ENCODE measurements around the gene KCNJ14.

GRCh38 chr19:48513289-48514122 lies 58.1 kb downstream of the KCNJ14 start:
- TF ChIP-seq, protein P1, sequence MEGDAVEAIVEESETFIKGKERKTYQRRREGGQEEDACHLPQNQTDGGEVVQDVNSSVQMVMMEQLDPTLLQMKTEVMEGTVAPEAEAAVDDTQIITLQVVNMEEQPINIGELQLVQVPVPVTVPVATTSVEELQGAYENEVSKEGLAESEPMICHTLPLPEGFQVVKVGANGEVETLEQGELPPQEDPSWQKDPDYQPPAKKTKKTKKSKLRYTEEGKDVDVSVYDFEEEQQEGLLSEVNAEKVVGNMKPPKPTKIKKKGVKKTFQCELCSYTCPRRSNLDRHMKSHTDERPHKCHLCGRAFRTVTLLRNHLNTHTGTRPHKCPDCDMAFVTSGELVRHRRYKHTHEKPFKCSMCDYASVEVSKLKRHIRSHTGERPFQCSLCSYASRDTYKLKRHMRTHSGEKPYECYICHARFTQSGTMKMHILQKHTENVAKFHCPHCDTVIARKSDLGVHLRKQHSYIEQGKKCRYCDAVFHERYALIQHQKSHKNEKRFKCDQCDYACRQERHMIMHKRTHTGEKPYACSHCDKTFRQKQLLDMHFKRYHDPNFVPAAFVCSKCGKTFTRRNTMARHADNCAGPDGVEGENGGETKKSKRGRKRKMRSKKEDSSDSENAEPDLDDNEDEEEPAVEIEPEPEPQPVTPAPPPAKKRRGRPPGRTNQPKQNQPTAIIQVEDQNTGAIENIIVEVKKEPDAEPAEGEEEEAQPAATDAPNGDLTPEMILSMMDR (IDR thresholded peaks at IDR 0.05), result no peak
- TF ChIP-seq EZH2phosphoT487 (IDR thresholded peaks at IDR 0.05; ENCODE audit: borderline replicate concordance, low read depth), result no peak
- TF ChIP-seq RFX5 (IDR thresholded peaks at IDR 0.05; ENCODE audit: low read length), result no peak
- TF ChIP-seq SMC3 (IDR thresholded peaks at IDR 0.05; ENCODE audit: low read depth, low read length), result no peak
- no peak for TF ChIP-seq EP300 (IDR thresholded peaks at IDR 0.05; ENCODE audit: borderline replicate concordance in 1 of 2, low read depth in 1 of 2, low read length in 1 of 2)
- no peak; the same call in none of the 2 replicates for TF ChIP-seq POLR2AphosphoS5 (IDR thresholded peaks at IDR 0.05; ENCODE audit: low read depth, low read length)
- TF ChIP-seq TCF12 (IDR thresholded peaks at IDR 0.05), result no peak
- no peak for TF ChIP-seq REST (IDR thresholded peaks at IDR 0.05; ENCODE audit: low read depth, low read length)
- TF ChIP-seq SIN3A (IDR thresholded peaks at IDR 0.05; ENCODE audit: borderline replicate concordance, low read depth, low read length), result no peak
- TF ChIP-seq JUND (IDR thresholded peaks at IDR 0.05), result no peak
- no peak for TF ChIP-seq FOXM1 (IDR thresholded peaks at IDR 0.05; ENCODE audit: low read depth)
- TF ChIP-seq, protein P2, sequence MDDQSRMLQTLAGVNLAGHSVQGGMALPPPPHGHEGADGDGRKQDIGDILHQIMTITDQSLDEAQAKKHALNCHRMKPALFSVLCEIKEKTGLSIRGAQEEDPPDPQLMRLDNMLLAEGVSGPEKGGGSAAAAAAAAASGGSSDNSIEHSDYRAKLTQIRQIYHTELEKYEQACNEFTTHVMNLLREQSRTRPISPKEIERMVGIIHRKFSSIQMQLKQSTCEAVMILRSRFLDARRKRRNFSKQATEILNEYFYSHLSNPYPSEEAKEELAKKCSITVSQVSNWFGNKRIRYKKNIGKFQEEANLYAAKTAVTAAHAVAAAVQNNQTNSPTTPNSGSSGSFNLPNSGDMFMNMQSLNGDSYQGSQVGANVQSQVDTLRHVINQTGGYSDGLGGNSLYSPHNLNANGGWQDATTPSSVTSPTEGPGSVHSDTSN (IDR thresholded peaks at IDR 0.05), result no peak
- TF ChIP-seq RCOR1 (IDR thresholded peaks at IDR 0.05; ENCODE audit: low read length), result peak; percentile 67
- no peak for TF ChIP-seq TAF1 (IDR thresholded peaks at IDR 0.05; ENCODE audit: borderline replicate concordance, low read depth, low read length)

Data from SK-N-SH (cell line).